DMS 273 treated with DMSO at 0.1 percent for 48 hours (cell line): ENCODE results near the gene B9D1.

Experiments
- DNase-seq: peaks from one replicate; lab custom pipeline; 2025; lab: John Stamatoyannopoulos, UW

The B9D1 gene

GRCh38 chr17:19362277-19363113 lies at the start of gene B9D1:
Gene B9D1, minus strand, starts transcription at chr17:19362723. Its CDS starts 154 bp downstream, at chr17:19362569.
- DNase-seq = peak; percentile 77

- peak; percentile 43 for DNase-seq
Measured at GRCh38 chr17:19411631-19412030, 49.1 kb upstream of the B9D1 start.

GRCh38 chr17:19410875-19411620 lies 48.5 kb upstream of the B9D1 start, which contains the start of gene RNF112:
Gene RNF112, plus strand, starts transcription at chr17:19411232. Its CDS starts 177 bp downstream, at chr17:19411409.
- DNase-seq = no peak

- no peak for DNase-seq
Measured at GRCh38 chr17:19410091-19410490, 47.6 kb upstream of the B9D1 start.

GRCh38 chr17:19409509-19409908 lies 47.0 kb upstream of the B9D1 start:
- no peak for DNase-seq

GRCh38 chr17:19409066-19409465 lies 46.5 kb upstream of the B9D1 start:
- no peak for DNase-seq

GRCh38 chr17:19408346-19408710 lies 45.8 kb upstream of the B9D1 start:
- DNase-seq = no peak

- DNase-seq = no peak
Measured at GRCh38 chr17:19407601-19408345, 45.2 kb upstream of the B9D1 start.

- DNase-seq = no peak
Measured at GRCh38 chr17:19405114-19405513, 42.6 kb upstream of the B9D1 start.

GRCh38 chr17:19404264-19404663 lies 41.7 kb upstream of the B9D1 start:
- DNase-seq = no peak

GRCh38 chr17:19403021-19403420 lies 40.5 kb upstream of the B9D1 start:
- DNase-seq = no peak

- no peak for DNase-seq
Measured at GRCh38 chr17:19402171-19402570, 39.6 kb upstream of the B9D1 start.

GRCh38 chr17:19401321-19402010 lies 38.9 kb upstream of the B9D1 start:
- no peak for DNase-seq

GRCh38 chr17:19399750-19400450 lies 37.4 kb upstream of the B9D1 start:
- DNase-seq = no peak

- no peak for DNase-seq
Measured at GRCh38 chr17:19398301-19399181, 36.0 kb upstream of the B9D1 start.

GRCh38 chr17:19397556-19398041 lies 35.1 kb upstream of the B9D1 start:
- DNase-seq = no peak

- DNase-seq = no peak
Measured at GRCh38 chr17:19392303-19392702, 29.8 kb upstream of the B9D1 start.

- no peak for DNase-seq
Measured at GRCh38 chr17:19391432-19391831, 28.9 kb upstream of the B9D1 start.

GRCh38 chr17:19390951-19391350 lies 28.4 kb upstream of the B9D1 start:
- no peak for DNase-seq
